ENCODE results near the gene PLXNA4.

The PLXNA4 gene

DNA sequence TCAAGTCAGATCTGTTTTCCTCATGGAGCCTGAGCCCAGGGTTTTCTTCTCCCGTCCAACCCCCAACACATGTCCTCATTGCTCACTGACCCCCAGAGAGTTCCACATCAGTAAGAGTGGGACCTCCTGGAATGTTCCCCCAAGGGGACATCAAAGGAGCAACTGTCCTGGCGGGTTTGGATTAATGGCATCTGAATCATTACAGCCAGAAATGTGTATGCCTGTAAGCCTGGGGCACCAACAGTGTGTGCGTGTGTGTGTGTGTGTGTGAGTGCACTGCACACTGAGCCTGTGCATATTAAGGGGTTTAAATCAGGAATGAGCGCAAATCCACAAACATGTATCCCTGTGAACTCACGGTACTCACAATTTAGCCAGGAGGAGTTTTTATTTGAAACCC lies 222.3 kb downstream of the PLXNA4 start:
- TF ChIP-seq, protein P1, sequence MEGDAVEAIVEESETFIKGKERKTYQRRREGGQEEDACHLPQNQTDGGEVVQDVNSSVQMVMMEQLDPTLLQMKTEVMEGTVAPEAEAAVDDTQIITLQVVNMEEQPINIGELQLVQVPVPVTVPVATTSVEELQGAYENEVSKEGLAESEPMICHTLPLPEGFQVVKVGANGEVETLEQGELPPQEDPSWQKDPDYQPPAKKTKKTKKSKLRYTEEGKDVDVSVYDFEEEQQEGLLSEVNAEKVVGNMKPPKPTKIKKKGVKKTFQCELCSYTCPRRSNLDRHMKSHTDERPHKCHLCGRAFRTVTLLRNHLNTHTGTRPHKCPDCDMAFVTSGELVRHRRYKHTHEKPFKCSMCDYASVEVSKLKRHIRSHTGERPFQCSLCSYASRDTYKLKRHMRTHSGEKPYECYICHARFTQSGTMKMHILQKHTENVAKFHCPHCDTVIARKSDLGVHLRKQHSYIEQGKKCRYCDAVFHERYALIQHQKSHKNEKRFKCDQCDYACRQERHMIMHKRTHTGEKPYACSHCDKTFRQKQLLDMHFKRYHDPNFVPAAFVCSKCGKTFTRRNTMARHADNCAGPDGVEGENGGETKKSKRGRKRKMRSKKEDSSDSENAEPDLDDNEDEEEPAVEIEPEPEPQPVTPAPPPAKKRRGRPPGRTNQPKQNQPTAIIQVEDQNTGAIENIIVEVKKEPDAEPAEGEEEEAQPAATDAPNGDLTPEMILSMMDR (IDR thresholded peaks at IDR 0.05; ENCODE audit: control extremely low read depth, extremely low read depth, low read depth, missing control alignments), result no peak
- CTCF ChIA-PET, result interaction anchor here (1.5 kb wide), 1 partner anchor 9 kb away, joined by 3 read pairs; no protein-coding TSS in a partner anchor
- POLR2A ChIA-PET, result no interaction called here
- no peak for DNase-seq (ENCODE audit: extremely low spot score)

DNA sequence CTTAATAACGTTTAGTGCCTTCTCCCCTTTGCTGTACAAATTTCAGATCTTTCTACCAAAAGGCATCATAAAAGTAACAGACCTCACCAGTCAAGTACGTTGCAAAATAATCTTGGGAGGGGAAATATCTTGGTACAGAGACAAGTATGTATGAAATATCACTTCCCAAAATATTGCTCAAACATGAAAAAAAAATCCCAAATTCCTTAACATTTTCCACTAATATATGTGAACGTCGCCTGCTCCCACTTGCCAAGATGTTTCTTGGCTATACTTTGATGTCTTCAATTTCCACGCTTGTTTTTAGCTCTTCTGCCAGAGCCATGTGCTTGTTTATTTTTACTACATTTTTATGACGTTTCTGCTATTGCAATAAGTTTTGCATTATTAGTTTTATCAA lies 223.5 kb downstream of the PLXNA4 start:
- ChIA-PET POLR2A (no interaction called here), CTCF (interaction anchor here (1.5 kb wide), 1 partner anchor 10 kb away, joined by 3 read pairs; no protein-coding TSS in a partner anchor)
- TF ChIP-seq, protein P1 (IDR thresholded peaks at IDR 0.05; ENCODE audit: control extremely low read depth, extremely low read depth, low read depth, missing control alignments), result no peak
- no peak for DNase-seq (ENCODE audit: extremely low spot score)

DNA sequence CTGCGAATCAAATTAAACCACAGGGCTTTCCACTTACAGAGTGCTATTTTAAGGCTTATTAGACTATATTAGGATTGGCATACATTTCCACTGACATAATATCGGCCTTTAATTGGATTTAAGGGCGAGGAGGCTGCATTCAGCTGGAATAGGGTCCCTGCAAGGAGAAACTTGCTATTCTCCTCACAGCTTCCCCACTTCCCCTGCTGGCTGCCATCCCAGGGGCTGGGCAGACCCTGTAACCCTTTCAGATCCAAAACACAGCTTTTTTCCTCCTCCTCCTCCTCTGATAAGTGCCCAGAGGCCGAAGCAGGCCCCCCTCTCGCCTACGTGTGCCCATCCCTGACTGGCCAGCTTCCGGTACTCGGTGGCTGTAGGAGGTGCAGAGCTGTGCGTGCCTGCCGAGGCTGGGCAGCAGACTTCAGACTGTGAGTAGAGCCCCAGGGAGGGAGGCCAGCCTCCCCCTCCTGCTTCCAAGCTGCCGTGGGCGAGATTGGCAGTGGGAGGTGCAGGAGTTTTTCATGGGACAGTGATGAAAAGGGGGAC lies 224.2 kb downstream of the PLXNA4 start:
- ChIA-PET CTCF (no interaction called here), POLR2A (no interaction called here)
- DNase-seq (ENCODE audit: extremely low spot score), result no peak
- TF ChIP-seq, protein P1 (IDR thresholded peaks at IDR 0.05; ENCODE audit: control extremely low read depth, extremely low read depth, low read depth, missing control alignments), result no peak

DNA sequence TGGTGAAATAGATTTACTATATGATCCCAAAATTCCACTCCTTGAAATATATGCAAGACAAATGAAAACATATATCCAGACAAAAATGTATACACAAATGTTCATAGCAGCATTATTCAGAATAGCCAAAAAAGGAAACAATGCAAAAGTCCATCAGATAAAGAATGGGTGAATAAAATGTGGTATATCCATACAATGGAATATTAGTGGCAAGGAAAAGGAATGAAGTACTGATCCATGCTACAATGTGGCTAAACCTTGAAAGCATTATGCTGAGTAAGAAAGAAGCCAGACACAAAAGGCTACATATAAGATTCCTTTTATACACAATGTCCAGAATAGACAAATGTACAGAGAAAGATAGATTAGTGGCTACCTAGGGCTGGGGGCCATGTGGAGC lies 225.5 kb downstream of the PLXNA4 start:
- TF ChIP-seq, protein P1 (IDR thresholded peaks at IDR 0.05; ENCODE audit: control extremely low read depth, extremely low read depth, low read depth, missing control alignments), result no peak
- CTCF ChIA-PET, result no interaction called here
- no peak for DNase-seq (ENCODE audit: extremely low spot score)
- POLR2A ChIA-PET, result no interaction called here

DNA sequence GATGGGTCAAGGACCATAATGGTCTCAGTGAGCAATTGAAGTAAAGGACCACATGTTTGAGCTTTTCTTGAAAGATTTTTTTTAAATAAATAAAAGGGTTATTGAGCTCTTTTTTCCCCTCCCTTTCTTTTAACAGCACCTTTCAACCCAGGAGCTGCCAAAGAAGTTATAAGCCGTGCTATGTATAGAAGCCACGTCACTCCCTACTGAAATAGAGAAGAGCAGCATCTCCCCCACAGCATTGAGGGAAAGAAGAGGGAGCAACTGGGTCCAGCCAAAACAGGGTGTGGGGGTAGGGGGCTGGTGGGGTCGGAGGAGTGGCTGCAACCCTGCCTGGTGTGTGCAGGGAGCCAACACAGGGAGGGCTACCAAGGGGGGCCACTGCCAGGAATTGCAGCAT lies 227.2 kb downstream of the PLXNA4 start:
- ChIA-PET POLR2A (no interaction called here), CTCF (interaction anchor here (1.4 to 2.4 kb wide), 2 partner anchors 12 kb away, joined by 3 to 9 read pairs; no protein-coding TSS in a partner anchor)
- DNase-seq (ENCODE audit: extremely low spot score), result no peak
- TF ChIP-seq, protein P1 (IDR thresholded peaks at IDR 0.05; ENCODE audit: control extremely low read depth, extremely low read depth, low read depth, missing control alignments), result no peak

DNA sequence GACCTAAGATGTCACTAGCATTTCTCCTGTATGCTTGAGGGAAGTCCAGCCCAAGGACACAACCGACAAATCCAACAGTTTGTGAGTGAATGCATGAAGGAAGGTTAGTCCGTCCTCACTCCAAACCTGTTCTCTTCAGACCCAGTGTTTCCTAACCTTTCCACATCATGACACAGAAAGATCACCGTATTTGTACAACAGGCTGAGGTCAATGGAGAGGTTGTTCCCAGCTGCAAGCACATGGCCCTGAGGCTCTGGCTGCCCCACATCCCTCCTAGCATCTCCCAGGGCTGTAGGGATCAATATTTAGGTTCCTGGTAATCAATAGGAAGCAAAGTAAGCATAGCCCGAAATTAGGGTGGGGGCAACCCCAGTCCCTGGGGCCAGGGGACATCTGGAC lies 227.9 kb downstream of the PLXNA4 start:
- POLR2A ChIA-PET, result no interaction called here
- DNase-seq (ENCODE audit: extremely low spot score), result no peak
- TF ChIP-seq, protein P1 (IDR thresholded peaks at IDR 0.05; ENCODE audit: control extremely low read depth, extremely low read depth, low read depth, missing control alignments), result no peak
- CTCF ChIA-PET, result interaction anchor here (2.4 kb wide), 1 partner anchor 12 kb away, joined by 9 read pairs; no protein-coding TSS in a partner anchor
